Stimulated activated naive B cell treated with anti-CD40 and anti-IgM and Interleukin-4, amounts not matched to agents 10 μg/mL and 1 μg/mL and 100 μg/mL, for 72 hours (primary cell): ENCODE results near the gene COL15A1.

Experiments
- ATAC-seq, 2 donors: fragments of 150-1000 bp; cut with Tn5 transposase; replicated peaks; 2 replicates each; pipeline ENCODE4 v1.10.0; 2021; ENCODE audit warnings: moderate library complexity in 1 of 2
- DNase-seq: peaks from one replicate; pipeline ENCODE4 v3.0.0; 2021
- H3K27ac Mint-ChIP-seq: one replicate; pipeline ENCODE4 v1.8.0; 2022; ENCODE audit warnings: mild to moderate bottlenecking, mixed read lengths
- H3K27me3 Mint-ChIP-seq, 2 donors: one replicate each; pipeline ENCODE4 v1.8.0; 2022; ENCODE audit warnings: mixed read lengths in 2 of 2
- H3K36me3 Mint-ChIP-seq, 2 donors: one replicate each; pipeline ENCODE4 v1.8.0; 2022; ENCODE audit warnings: mixed read lengths in 2 of 2, mild to moderate bottlenecking in 1 of 2
- H3K4me1 Mint-ChIP-seq, 2 donors: one replicate each; pipeline ENCODE4 v1.8.0; 2022; ENCODE audit warnings: mixed read lengths in 2 of 2, mild to moderate bottlenecking in 1 of 2
- H3K4me3 Mint-ChIP-seq, 2 donors: one replicate each; pipeline ENCODE4 v1.8.0; 2022; ENCODE audit warnings: mild to moderate bottlenecking in 2 of 2, mixed read lengths in 2 of 2, moderate library complexity in 1 of 2
- H3K9me3 Mint-ChIP-seq, 2 donors: one replicate each; pipeline ENCODE4 v1.8.0; 2022; ENCODE audit warnings: mixed read lengths in 2 of 2, mild to moderate bottlenecking in 1 of 2

Gene COL15A1

GRCh38 chr9:99050292-99050911 lies 106.7 kb downstream of the COL15A1 start:
- DNase-seq (no peak), ATAC-seq (no peak)
- H3K9me3 Mint-ChIP-seq: peaks cover 0 to 2% of the 10 kb centered on the region in 2 donors
- H3K4me3 Mint-ChIP-seq: no peak overlapping the region
- peaks cover 0 to 1% of the 10 kb centered on the region in 2 donors for H3K36me3 Mint-ChIP-seq
- H3K4me1 Mint-ChIP-seq: peaks cover 14 to 26% of the 10 kb centered on the region in 2 donors
- H3K27me3 Mint-ChIP-seq: no peaks in the 10 kb centered on the region
- no peak overlapping the region for H3K27ac Mint-ChIP-seq

GRCh38 chr9:99050924-99051323 lies 107.2 kb downstream of the COL15A1 start:
- ATAC-seq (no peak), DNase-seq (no peak)
- Mint-ChIP-seq H3K4me3 (no peak overlapping the region), H3K9me3 (peaks cover 0 to 5% of the 10 kb centered on the region in 2 donors), H3K27ac (no peak overlapping the region), H3K36me3 (peaks cover 0 to 4% of the 10 kb centered on the region in 2 donors), H3K27me3 (no peaks in the 10 kb centered on the region), H3K4me1 (peaks cover 17 to 31% of the 10 kb centered on the region in 2 donors)

GRCh38 chr9:99051406-99051805 lies 107.7 kb downstream of the COL15A1 start:
- Mint-ChIP-seq H3K27ac (no peak overlapping the region), H3K4me3 (no peak overlapping the region), H3K4me1 (peaks cover 18 to 36% of the 10 kb centered on the region in 2 donors), H3K9me3 (peaks cover 0 to 5% of the 10 kb centered on the region in 2 donors), H3K36me3 (peaks cover 0 to 4% of the 10 kb centered on the region in 2 donors), H3K27me3 (no peaks in the 10 kb centered on the region)
- ATAC-seq (no peak), DNase-seq (no peak)

GRCh38 chr9:99051851-99052250 lies 108.1 kb downstream of the COL15A1 start:
- Mint-ChIP-seq H3K9me3 (peaks cover 1 to 5% of the 10 kb centered on the region in 2 donors), H3K4me1 (peaks cover 22 to 40% of the 10 kb centered on the region in 2 donors), H3K27me3 (no peaks in the 10 kb centered on the region), H3K27ac (no peak overlapping the region), H3K4me3 (no peak overlapping the region), H3K36me3 (peaks cover 0 to 4% of the 10 kb centered on the region in 2 donors)
- no peak for ATAC-seq
- no peak for DNase-seq

- H3K9me3 Mint-ChIP-seq: peaks cover 1 to 5% of the 10 kb centered on the region in 2 donors
- DNase-seq (peak; percentile 7), ATAC-seq (peak; percentile 50 to 62)
- peaks cover 35 to 52% of the 10 kb centered on the region in 2 donors for H3K4me1 Mint-ChIP-seq
- no peak overlapping the region for H3K27ac Mint-ChIP-seq
- H3K4me3 Mint-ChIP-seq: no peak overlapping the region
- H3K36me3 Mint-ChIP-seq: peaks cover 0 to 4% of the 10 kb centered on the region in 2 donors
- H3K27me3 Mint-ChIP-seq: no peaks in the 10 kb centered on the region
Measured at GRCh38 chr9:99052815-99053715, 109.4 kb downstream of the COL15A1 start.

GRCh38 chr9:99054581-99054980 lies 110.9 kb downstream of the COL15A1 start:
- no peak overlapping the region for H3K4me3 Mint-ChIP-seq
- H3K27ac Mint-ChIP-seq: no peak overlapping the region
- peaks cover 0 to 4% of the 10 kb centered on the region in 2 donors for H3K36me3 Mint-ChIP-seq
- H3K4me1 Mint-ChIP-seq: peaks cover 46 to 64% of the 10 kb centered on the region in 2 donors
- H3K27me3 Mint-ChIP-seq: no peaks in the 10 kb centered on the region
- DNase-seq (no peak), ATAC-seq (no peak)
- H3K9me3 Mint-ChIP-seq: peaks cover 1 to 5% of the 10 kb centered on the region in 2 donors

GRCh38 chr9:99055384-99055783 lies 111.7 kb downstream of the COL15A1 start:
- Mint-ChIP-seq H3K4me1 (peaks cover 49 to 68% of the 10 kb centered on the region in 2 donors), H3K9me3 (peaks cover 1 to 5% of the 10 kb centered on the region in 2 donors), H3K27me3 (no peaks in the 10 kb centered on the region), H3K27ac (no peak overlapping the region), H3K36me3 (peaks cover 0 to 4% of the 10 kb centered on the region in 2 donors), H3K4me3 (no peak overlapping the region)
- no peak for DNase-seq
- no peak for ATAC-seq

- Mint-ChIP-seq H3K27ac (no peak overlapping the region), H3K9me3 (peaks cover 1 to 5% of the 10 kb centered on the region in 2 donors), H3K4me1 (peaks cover 49 to 68% of the 10 kb centered on the region in 2 donors), H3K36me3 (peaks cover 0 to 4% of the 10 kb centered on the region in 2 donors), H3K4me3 (no peak overlapping the region), H3K27me3 (no peaks in the 10 kb centered on the region)
- ATAC-seq (no peak), DNase-seq (no peak)
Measured at GRCh38 chr9:99056186-99056585, 112.5 kb downstream of the COL15A1 start.

- peaks cover 49 to 68% of the 10 kb centered on the region in 2 donors for H3K4me1 Mint-ChIP-seq
- H3K4me3 Mint-ChIP-seq: peak overlapping the region in 1 of 2 donors; percentile 25
- DNase-seq (peak; percentile 14), ATAC-seq (peak; percentile 41 to 43)
- H3K27me3 Mint-ChIP-seq: no peaks in the 10 kb centered on the region
- H3K36me3 Mint-ChIP-seq: peaks cover 0 to 4% of the 10 kb centered on the region in 2 donors
- peak overlapping the region; percentile 4 for H3K27ac Mint-ChIP-seq
- H3K9me3 Mint-ChIP-seq: peaks cover 1 to 5% of the 10 kb centered on the region in 2 donors
Measured at GRCh38 chr9:99056886-99057664, 113.4 kb downstream of the COL15A1 start.

GRCh38 chr9:99057665-99058625 lies 114.2 kb downstream of the COL15A1 start:
- H3K27me3 Mint-ChIP-seq: no peaks in the 10 kb centered on the region
- peak overlapping the region; percentile 80 for H3K27ac Mint-ChIP-seq
- H3K9me3 Mint-ChIP-seq: peaks cover 1 to 5% of the 10 kb centered on the region in 2 donors
- ATAC-seq: peak; percentile 54 to 63
- H3K4me3 Mint-ChIP-seq: peak overlapping the region; percentile 12 to 25
- DNase-seq: peak; percentile 40
- peaks cover 46 to 60% of the 10 kb centered on the region in 2 donors for H3K4me1 Mint-ChIP-seq
- H3K36me3 Mint-ChIP-seq: peaks cover 0 to 4% of the 10 kb centered on the region in 2 donors

- peaks cover 0 to 4% of the 10 kb centered on the region in 2 donors for H3K36me3 Mint-ChIP-seq
- peak overlapping the region; percentile 79 for H3K27ac Mint-ChIP-seq
- H3K27me3 Mint-ChIP-seq: no peaks in the 10 kb centered on the region
- peaks cover 36 to 47% of the 10 kb centered on the region in 2 donors for H3K4me1 Mint-ChIP-seq
- peak overlapping the region in 1 of 2 donors; percentile 18 for H3K4me3 Mint-ChIP-seq
- H3K9me3 Mint-ChIP-seq: peaks cover 1 to 5% of the 10 kb centered on the region in 2 donors
- DNase-seq (peak; percentile 31), ATAC-seq (peak; percentile 93 to 96)
Measured at GRCh38 chr9:99058964-99059921, 115.5 kb downstream of the COL15A1 start.

GRCh38 chr9:99060621-99061020 lies 116.9 kb downstream of the COL15A1 start:
- peaks cover 0 to under 1% of the 10 kb centered on the region in 2 donors for H3K36me3 Mint-ChIP-seq
- H3K4me1 Mint-ChIP-seq: peaks cover 35 to 40% of the 10 kb centered on the region in 2 donors
- DNase-seq (no peak), ATAC-seq (no peak)
- no peaks in the 10 kb centered on the region for H3K27me3 Mint-ChIP-seq
- H3K9me3 Mint-ChIP-seq: peaks cover under 1 to 1% of the 10 kb centered on the region in 2 donors
- peak overlapping the region; percentile 42 for H3K27ac Mint-ChIP-seq
- H3K4me3 Mint-ChIP-seq: no peak overlapping the region
